ENCODE data around the gene PDE4A. TPM values are rescaled to one million over a fixed set of nuclear protein-coding genes. Genes with fewer than 3 reads are reported as not detected.

PDE4A gene
- total RNA-seq, 2 experiments from 2014 or later, result 15.7 to 17.5 TPM

DNA sequence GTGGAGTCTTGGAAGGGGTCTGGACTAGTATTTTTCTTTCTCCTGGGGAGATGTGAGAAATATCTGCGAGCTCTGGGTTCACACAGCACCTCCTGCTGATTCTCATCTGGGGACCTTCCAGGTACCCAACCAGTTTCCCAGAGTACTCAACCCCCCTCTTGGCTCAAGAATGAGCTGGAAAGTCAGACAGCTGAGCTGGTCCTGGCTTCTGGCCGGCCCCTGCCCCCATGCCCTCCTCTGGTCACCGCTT, 2.2 kb upstream of the PDE4A start:
- H3K9me3 Mint-ChIP-seq, result no peaks in the 10 kb centered on the region

DNA sequence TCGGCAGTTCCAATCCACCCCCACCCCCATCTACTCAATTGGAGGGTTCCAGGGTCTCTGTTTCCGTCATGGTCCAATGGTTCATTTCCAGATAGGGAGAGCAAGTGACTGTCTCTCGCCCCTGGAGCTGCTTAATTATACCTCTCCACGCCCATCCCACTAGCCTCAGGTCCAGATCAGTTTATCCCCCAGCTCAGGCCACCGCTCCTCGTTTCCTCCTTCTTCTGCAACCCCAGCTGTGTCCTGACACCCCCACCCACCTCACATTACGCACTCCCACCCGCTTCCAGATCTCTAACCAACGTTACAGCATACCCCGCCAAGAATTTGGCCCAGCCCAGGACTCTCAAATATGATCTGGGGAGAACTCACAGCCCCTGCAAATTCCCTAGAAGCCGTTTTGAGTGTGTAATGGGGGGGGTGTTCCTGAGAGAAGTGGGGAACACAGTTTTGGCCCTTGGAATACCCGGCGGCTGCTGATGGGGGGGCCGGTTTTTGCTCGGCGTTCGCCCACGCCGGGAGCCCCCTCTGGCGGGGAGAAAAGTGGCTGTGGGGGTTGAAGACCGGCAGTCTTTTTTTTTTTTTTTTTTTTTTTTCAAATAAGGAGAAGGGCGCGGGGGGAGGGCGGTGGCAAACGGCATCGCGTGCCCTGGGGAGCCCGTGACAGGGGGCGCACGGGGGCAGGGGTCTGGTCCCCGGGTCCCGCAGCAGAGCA, 1.7 kb upstream of the PDE4A start:
- Mint-ChIP-seq H3K9me3 (no peaks in the 10 kb centered on the region), H3K4me1 (ENCODE audit: low read depth) (peaks cover 48% of the 10 kb centered on the region), H3K36me3 (peaks cover 3% of the 10 kb centered on the region), H3K27me3 (peaks cover 47% of the 10 kb centered on the region), H3K4me3 (peak overlapping the region; percentile 17), H3K27ac (peak overlapping the region; percentile 66)
- no peak for DNase-seq
- ChIA-PET POLR2A (interaction anchor here (0.6 to 3.0 kb wide), 3 partner anchors 10 to 14 kb away, joined by 3 to 22 read pairs (median 9); partner anchors contain the start of gene CDC37), CTCF (interaction anchor here (1.3 to 27.2 kb wide), 6 partner anchors 7 to 158 kb away, joined by 5 to 836 read pairs (median 19); partner anchors contain the start of genes CDC37, ICAM1 and PDE4A)
- intact Hi-C loops (cut with micrococcal nuclease), result loop anchor here (1.0 kb wide), 1 partner anchor 18 kb away; no protein-coding TSS in a partner anchor

More for the DNA sequence above, 2.2 kb upstream of the PDE4A start:
- Mint-ChIP-seq H3K4me3 (peak overlapping the region; percentile 17), H3K36me3 (peaks cover 3% of the 10 kb centered on the region), H3K4me1 (ENCODE audit: low read depth) (peaks cover 46% of the 10 kb centered on the region), H3K27me3 (peaks cover 43% of the 10 kb centered on the region), H3K27ac (peak overlapping the region; percentile 66)
- CTCF ChIA-PET, result interaction anchor here (1.3 to 27.2 kb wide), 7 partner anchors 7 to 158 kb away, joined by 5 to 836 read pairs (median 16); partner anchors contain the start of genes CDC37, ICAM1, ICAM5 and PDE4A
- POLR2A ChIA-PET, result interaction anchor here (0.8 to 3.0 kb wide), 3 partner anchors 9 to 14 kb away, joined by 3 to 22 read pairs (median 9); partner anchors contain the start of gene CDC37
- intact Hi-C loops (cut with micrococcal nuclease), result no loop called here
- DNase-seq, result no peak

DNA sequence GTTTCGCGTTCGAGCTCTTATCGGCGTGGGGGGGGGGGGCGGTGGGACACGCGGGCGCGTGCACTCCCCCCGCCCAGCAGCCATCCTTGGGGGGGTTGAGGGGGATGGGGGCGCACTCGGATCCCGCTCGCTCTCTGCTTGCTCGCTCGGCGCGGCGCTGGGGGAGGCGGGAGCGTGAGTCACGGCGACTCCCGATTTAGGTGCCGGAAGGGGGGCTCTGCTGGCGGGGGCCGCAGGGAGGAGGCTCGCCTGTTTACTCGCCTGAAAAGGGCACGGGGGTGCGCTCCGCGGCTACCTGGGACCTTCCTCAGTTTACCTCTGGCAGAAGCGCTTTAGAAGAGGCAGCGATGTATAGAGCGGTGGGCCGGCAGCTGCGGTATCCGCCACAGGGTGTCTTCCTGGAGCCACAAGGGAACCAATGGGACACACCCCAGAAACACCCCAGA, 1.1 kb upstream of the PDE4A start:
- intact Hi-C loops (cut with micrococcal nuclease), result loop anchor here (1.0 kb wide), 1 partner anchor 17 kb away; no protein-coding TSS in a partner anchor
- Mint-ChIP-seq H3K27me3 (peaks cover 49% of the 10 kb centered on the region), H3K27ac (peak overlapping the region; percentile 47), H3K4me1 (ENCODE audit: low read depth) (peaks cover 54% of the 10 kb centered on the region), H3K4me3 (peak overlapping the region; percentile 71), H3K36me3 (peaks cover 3% of the 10 kb centered on the region), H3K9me3 (no peaks in the 10 kb centered on the region)
- POLR2A ChIA-PET, result interaction anchor here (0.6 to 2.4 kb wide), 2 partner anchors 9 to 11 kb away, joined by 3 to 9 read pairs; no protein-coding TSS in a partner anchor
- DNase-seq, result no peak
- CTCF ChIA-PET, result interaction anchor here (20.8 to 27.2 kb wide), 2 partner anchors 6 to 10 kb away, joined by 836 read pairs; partner anchors contain the start of genes CDC37 and PDE4A

DNA sequence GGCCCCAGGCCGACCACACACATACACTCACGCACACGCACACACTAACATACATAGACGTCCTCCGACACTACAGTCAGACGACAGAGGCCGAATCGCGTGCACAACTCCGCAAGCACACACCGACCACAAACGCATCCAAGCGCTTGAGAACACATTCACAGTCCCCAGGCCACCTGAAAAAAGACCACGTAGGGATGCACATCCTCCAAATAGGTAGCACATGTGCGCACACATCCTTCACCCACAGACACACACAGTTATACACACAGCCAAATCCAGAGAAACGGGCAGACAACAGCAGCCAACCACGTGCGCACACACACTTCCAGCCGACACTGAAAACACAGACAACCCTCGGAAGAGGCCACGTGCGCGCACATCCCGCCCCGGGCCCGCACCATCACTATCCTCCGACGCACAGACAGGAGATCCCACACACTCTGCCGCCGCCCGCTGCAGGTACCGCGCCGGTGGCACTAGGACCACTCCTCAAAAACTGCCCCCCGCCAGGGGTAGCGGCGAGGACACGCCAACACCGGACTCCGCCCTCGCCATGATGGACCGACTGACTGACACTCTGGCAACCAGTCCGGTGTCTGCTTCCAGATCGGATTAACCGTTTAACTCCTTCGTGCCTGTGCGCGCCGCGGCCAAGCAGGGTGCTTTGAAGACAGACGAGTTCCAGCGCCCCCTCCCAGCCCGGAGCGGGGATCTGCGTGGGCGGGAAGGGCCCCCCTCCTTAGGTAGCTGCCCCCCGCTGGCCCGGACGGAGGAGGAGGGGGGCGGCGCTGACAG, 493 bp upstream of the PDE4A start:
- intact Hi-C loops (cut with micrococcal nuclease), result loop anchor here (1.0 kb wide), 1 partner anchor 16 kb away; no protein-coding TSS in a partner anchor

DNA sequence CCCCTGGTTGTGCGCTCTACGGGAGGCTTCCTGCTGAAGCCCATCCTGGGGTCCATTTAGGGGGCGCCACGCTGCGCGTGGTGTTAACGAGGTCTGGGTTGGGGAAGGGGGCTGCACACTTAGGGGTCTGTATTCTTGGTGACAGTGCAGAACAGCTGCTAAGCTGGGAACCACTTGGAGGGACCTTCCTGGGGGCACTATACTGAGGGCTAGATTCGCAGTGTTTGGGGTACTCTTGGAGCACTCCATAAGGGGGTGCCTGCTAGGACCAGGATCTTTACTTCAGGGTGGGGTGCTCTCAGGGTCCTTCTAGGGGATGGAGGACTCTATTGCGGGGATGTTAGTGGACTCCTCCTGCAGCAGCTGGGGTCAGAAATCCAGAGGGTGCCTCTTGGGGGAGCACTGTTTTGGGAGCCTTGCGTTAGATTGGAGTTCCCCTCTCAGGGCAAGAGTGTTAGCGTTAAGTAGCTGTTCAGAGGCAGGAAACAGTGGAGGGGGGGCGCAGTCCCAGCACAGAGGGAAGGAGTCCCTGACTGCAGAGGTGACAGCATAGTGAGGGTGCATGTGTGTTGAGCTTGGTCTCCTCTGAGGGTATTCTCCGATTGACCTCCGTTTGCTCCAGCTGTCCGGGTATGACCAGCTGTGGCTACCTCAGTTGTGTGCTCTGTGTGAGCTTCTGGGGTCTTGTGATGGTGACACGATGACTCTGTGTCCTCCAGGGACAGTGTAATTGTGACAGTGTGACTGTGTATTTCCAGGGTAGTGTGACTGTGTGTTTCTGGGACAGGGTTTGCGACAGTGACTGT, 1.1 kb downstream of the PDE4A start:
- CTCF ChIA-PET, result interaction anchor here (0.6 to 27.2 kb wide), 6 partner anchors 12 to 152 kb away, joined by 4 to 836 read pairs (median 4); partner anchors contain the start of gene CDC37
- H3K27me3 Mint-ChIP-seq, result peaks cover 49% of the 10 kb centered on the region
- no peaks in the 10 kb centered on the region for H3K9me3 Mint-ChIP-seq
- H3K27ac Mint-ChIP-seq, result peak overlapping the region; percentile 38
- peaks cover 65% of the 10 kb centered on the region for H3K4me1 Mint-ChIP-seq (ENCODE audit: low read depth)
- H3K36me3 Mint-ChIP-seq, result peaks cover 3% of the 10 kb centered on the region
- DNase-seq, result peak; percentile 60
- POLR2A ChIA-PET, result interaction anchor here (0.5 to 1.7 kb wide), 3 partner anchors 17 to 446 kb away, joined by 3 to 7 read pairs (median 3); no protein-coding TSS in a partner anchor
- intact Hi-C loops (cut with micrococcal nuclease), result no loop called here
- H3K4me3 Mint-ChIP-seq, result peak overlapping the region; percentile 54

More for the DNA sequence above, 493 bp upstream of the PDE4A start:
- ChIA-PET CTCF (interaction anchor here (1.2 to 27.2 kb wide), 3 partner anchors 6 to 21 kb away, joined by 4 to 836 read pairs (median 836); partner anchors contain the start of genes CDC37 and PDE4A), POLR2A (interaction anchor here (2.4 kb wide), 1 partner anchor 8 kb away, joined by 9 read pairs; no protein-coding TSS in a partner anchor)
- DNase-seq, result peak; percentile 71
- Mint-ChIP-seq H3K27me3 (peaks cover 49% of the 10 kb centered on the region), H3K9me3 (no peaks in the 10 kb centered on the region), H3K36me3 (peaks cover 3% of the 10 kb centered on the region), H3K27ac (peak overlapping the region; percentile 47), H3K4me3 (peak overlapping the region; percentile 71), H3K4me1 (ENCODE audit: low read depth) (peaks cover 59% of the 10 kb centered on the region)

DNA sequence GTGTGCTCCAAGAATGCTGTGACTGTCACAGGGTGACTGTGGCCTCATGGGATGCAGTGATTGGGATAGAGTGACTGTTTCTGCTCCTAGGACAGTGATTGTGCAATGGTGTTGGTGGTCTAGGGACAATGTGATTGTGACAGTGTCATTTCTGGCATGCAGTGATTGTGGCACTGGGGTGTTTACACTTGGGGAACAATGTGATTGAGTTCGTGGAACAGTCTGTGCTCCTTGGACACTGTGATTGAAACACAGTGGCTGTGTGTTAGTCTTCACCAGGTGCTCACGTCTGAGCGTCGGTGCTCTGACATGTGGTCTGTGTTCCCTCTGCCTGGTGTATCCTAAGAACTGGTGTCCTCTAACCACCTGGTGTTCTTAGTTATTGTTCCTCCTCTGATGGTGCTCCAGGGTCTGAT, 1.7 kb downstream of the PDE4A start:
- intact Hi-C loops (cut with micrococcal nuclease), result no loop called here
- Mint-ChIP-seq H3K27me3 (peaks cover 45% of the 10 kb centered on the region), H3K36me3 (no peaks in the 10 kb centered on the region), H3K27ac (peak overlapping the region; percentile 46), H3K9me3 (no peaks in the 10 kb centered on the region), H3K4me3 (peak overlapping the region; percentile 54), H3K4me1 (ENCODE audit: low read depth) (peaks cover 67% of the 10 kb centered on the region)
- no peak for DNase-seq
- ChIA-PET POLR2A (interaction anchor here (0.6 to 1.7 kb wide), 2 partner anchors 17 to 163 kb away, joined by 3 to 7 read pairs; no protein-coding TSS in a partner anchor), CTCF (interaction anchor here (0.6 to 27.2 kb wide), 4 partner anchors 13 to 153 kb away, joined by 4 to 836 read pairs (median 16); partner anchors contain the start of gene CDC37)

DNA sequence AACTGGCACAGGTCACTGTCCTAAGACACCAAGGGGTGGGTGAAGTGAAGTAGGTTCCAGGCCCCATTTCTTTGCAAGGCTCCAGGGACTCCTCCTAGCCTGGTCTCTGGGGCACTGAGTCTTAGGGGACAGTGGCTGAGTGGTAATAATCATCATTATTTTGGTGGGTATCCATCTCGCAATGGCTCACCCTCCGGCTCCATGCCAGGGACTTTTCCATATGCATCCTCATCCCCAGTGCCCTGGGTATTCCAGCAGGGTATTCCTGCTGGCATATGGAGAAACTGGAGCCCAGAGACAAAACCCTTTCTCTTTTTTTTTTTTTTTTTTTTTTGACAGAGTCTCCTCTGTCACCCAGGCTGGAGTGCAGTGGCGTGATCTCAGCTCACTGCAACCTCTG, 2.5 kb downstream of the PDE4A start:
- POLR2A ChIA-PET, result no interaction called here
- Mint-ChIP-seq H3K4me3 (no peak overlapping the region), H3K9me3 (no peaks in the 10 kb centered on the region), H3K36me3 (no peaks in the 10 kb centered on the region), H3K27me3 (peaks cover 41% of the 10 kb centered on the region), H3K27ac (no peak overlapping the region), H3K4me1 (ENCODE audit: low read depth) (peaks cover 74% of the 10 kb centered on the region)
- intact Hi-C loops (cut with micrococcal nuclease), result no loop called here
- DNase-seq, result no peak
- CTCF ChIA-PET, result interaction anchor here (1.3 to 27.2 kb wide), 4 partner anchors 10 to 119 kb away, joined by 3 to 836 read pairs (median 16); partner anchors contain the start of gene CDC37

DNA sequence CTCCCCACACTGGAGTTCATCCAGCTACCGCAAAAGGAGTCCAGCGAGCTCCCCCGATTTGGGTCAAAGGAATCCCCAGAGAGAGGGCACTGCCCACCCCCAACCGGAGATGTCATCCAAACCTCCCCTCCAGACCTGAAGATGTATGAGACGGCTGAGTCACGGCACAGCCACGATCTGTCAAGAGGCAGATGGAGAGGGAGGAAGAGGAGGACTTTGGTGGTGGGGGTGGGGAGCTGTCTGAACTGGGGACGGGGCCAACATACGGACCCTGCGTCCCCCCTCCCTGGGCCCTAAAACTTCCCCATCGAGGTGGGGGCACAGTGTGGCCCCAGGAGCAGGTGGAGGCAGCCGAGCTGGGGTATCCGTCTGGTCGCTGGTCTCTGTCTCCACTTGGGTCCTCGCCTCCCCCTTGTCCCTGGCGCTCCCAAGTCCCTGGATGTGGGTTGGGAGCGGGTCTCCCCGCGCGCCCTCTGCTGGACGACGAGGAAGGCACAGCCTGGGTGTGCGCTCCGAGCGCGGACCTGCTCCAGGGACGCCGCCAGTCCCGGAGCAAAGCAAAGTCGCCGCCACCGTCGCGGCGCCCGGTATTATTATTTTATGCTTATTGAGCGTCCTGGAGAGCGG, 3.8 kb downstream of the PDE4A start:
- H3K9me3 Mint-ChIP-seq, result no peaks in the 10 kb centered on the region
- peaks cover 39% of the 10 kb centered on the region for H3K27me3 Mint-ChIP-seq
- DNase-seq, result peak; percentile 80
- H3K36me3 Mint-ChIP-seq, result no peaks in the 10 kb centered on the region
- POLR2A ChIA-PET, result interaction anchor here (0.8 to 2.1 kb wide), 4 partner anchors 8 to 21 kb away, joined by 4 to 8 read pairs (median 4); partner anchors contain the start of gene CDC37
- peak overlapping the region; percentile 68 for H3K4me3 Mint-ChIP-seq
- peaks cover 78% of the 10 kb centered on the region for H3K4me1 Mint-ChIP-seq (ENCODE audit: low read depth)
- no peak overlapping the region for H3K27ac Mint-ChIP-seq
- intact Hi-C loops (cut with micrococcal nuclease), result loop anchor here (2.0 kb wide), 1 partner anchor 19 kb away; no protein-coding TSS in a partner anchor
- CTCF ChIA-PET, result interaction anchor here (0.6 to 27.2 kb wide), 10 partner anchors 9 to 180 kb away, joined by 3 to 836 read pairs (median 4); partner anchors contain the start of genes CDC37, ICAM1 and ICAM5

DNA sequence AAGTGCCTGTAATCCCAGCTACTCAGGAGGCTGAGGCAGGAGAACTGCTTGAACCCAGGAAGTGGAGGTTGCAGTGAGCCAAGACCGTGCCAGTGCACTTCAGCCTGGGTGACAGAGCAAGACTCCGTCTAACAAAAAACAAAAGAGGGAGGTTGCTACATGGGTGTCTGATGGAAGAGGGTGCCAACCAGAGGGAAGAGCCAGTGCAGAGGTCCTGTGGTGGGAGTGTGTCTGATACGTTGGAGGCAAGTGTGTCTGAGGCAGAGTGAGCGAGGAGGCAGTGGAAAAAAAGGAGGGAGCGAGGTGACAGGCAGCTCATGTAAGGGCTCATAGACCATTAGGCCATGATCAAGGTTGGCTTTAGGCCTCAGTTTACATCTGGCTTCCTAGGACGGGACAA, 6.8 kb downstream of the PDE4A start:
- intact Hi-C loops (cut with micrococcal nuclease), result no loop called here
- Mint-ChIP-seq H3K9me3 (no peaks in the 10 kb centered on the region), H3K27me3 (peaks cover 41% of the 10 kb centered on the region), H3K4me3 (no peak overlapping the region), H3K4me1 (ENCODE audit: low read depth) (peaks cover 78% of the 10 kb centered on the region), H3K36me3 (peaks cover 3% of the 10 kb centered on the region), H3K27ac (peak overlapping the region; percentile 67)
- ChIA-PET CTCF (interaction anchor here (0.8 to 27.2 kb wide), 3 partner anchors 9 to 290 kb away, joined by 3 to 836 read pairs (median 19); partner anchors contain the start of gene CDC37), POLR2A (interaction anchor here (1.0 to 2.9 kb wide), 3 partner anchors 9 to 167 kb away, joined by 3 to 9 read pairs (median 6); partner anchors contain the start of gene CDC37)
- no peak for DNase-seq

DNA sequence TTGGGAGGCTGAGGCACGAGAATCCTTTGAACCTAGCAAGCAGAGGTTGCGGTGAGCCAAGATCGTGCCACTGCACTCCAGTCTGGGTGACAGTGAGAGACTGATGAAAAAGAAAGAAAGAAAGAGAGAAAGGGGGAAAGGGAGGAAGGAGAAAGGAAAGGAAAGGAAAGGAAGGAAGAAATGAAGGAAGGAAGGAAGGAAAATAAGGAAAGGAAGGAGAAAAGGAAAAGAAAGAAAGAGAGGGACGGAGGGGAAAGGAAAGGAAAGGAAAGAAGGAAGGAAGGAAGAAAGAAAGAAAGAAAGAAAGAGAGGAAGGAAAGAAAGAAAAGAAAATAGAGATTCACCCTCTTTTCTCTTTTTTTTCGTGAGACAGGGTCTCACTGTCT, 8.7 kb downstream of the PDE4A start:
- Mint-ChIP-seq H3K27ac (no peak overlapping the region), H3K4me3 (no peak overlapping the region), H3K4me1 (ENCODE audit: low read depth) (peaks cover 78% of the 10 kb centered on the region), H3K9me3 (no peaks in the 10 kb centered on the region), H3K27me3 (peaks cover 37% of the 10 kb centered on the region), H3K36me3 (peaks cover 3% of the 10 kb centered on the region)
- ChIA-PET POLR2A (interaction anchor here (0.6 to 2.9 kb wide), 5 partner anchors 10 to 158 kb away, joined by 3 to 9 read pairs (median 6); partner anchors contain the start of genes CDC37 and ICAM1), CTCF (interaction anchor here (0.6 to 27.2 kb wide), 5 partner anchors 20 to 137 kb away, joined by 3 to 836 read pairs (median 5); partner anchors contain the start of gene CDC37)
- intact Hi-C loops (cut with micrococcal nuclease), result loop anchor here (1.0 kb wide), 2 partner anchors 13 to 17 kb away; no protein-coding TSS in a partner anchor
- DNase-seq, result no peak
